ENCODE data around the gene PLA2G2E. TPM values are rescaled to one million over a fixed set of nuclear protein-coding genes. Genes with fewer than 3 reads are reported as not detected.

The PLA2G2E gene
- total and polyA plus RNA-seq, 2 donors (not counting 1 experiment from before 2014, with no cell fraction given), result not detected

- Histone ChIP-seq H3K79me2 (ENCODE audit: control insufficient read depth, insufficient read depth, low read length) (peaks cover 19% of the 10 kb centered on the region), H3K9ac (ENCODE audit: insufficient read depth, low read length) (no peak overlapping the region), H2AFZ (ENCODE audit: low read length) (no peak overlapping the region), H3K4me2 (ENCODE audit: extremely low read depth, insufficient read depth, low read length) (no peak overlapping the region), H3K36me3 (ENCODE audit: control insufficient read depth, insufficient read depth, low read length) (no peaks in the 10 kb centered on the region), H3K27me3 (ENCODE audit: control insufficient read depth, insufficient read depth, low read length) (peaks cover 4% of the 10 kb centered on the region), H4K20me1 (ENCODE audit: control insufficient read depth, extremely low read depth, insufficient read depth, low read length) (no peaks in the 10 kb centered on the region), H3K27ac (ENCODE audit: insufficient read depth, low read length) (no peak overlapping the region), H3K4me3 (replicated peaks in 1 of 4; ENCODE audit: control extremely low read depth in 1 of 4, insufficient read depth in 1 of 4, low read depth in 3 of 4, low read length in 4 of 4) (no peak overlapping the region), H3K4me1 (ENCODE audit: control insufficient read depth, extremely low read depth, insufficient read depth, low read length) (peaks cover 9% of the 10 kb centered on the region), H3K9me3 (ENCODE audit: control insufficient read depth, insufficient read depth, low read depth, low read length) (no peaks in the 10 kb centered on the region)
- TF ChIP-seq CTCF (conservative IDR thresholded peaks at IDR 0.05 in 1 of 2, IDR thresholded peaks at IDR 0.05 in 1 of 2; ENCODE audit: low read depth in 1 of 2, low read length in 2 of 2) (no peak), EZH2 (IDR thresholded peaks at IDR 0.05; ENCODE audit: low read length, missing control alignments) (no peak)
- no peak for DNase-seq (ENCODE audit: low read depth in 2 of 2)
Measured at GRCh38 chr1:19879661-19880060, 43.8 kb downstream of the PLA2G2E start.

GRCh38 chr1:19879227-19879626 lies 44.2 kb downstream of the PLA2G2E start:
- no peak overlapping the region for H3K4me2 ChIP-seq (ENCODE audit: extremely low read depth, insufficient read depth, low read length)
- H3K36me3 ChIP-seq (ENCODE audit: control insufficient read depth, insufficient read depth, low read length), result no peaks in the 10 kb centered on the region
- DNase-seq (ENCODE audit: low read depth in 2 of 2), result no peak
- peaks cover 9% of the 10 kb centered on the region for H3K4me1 ChIP-seq (ENCODE audit: control insufficient read depth, extremely low read depth, insufficient read depth, low read length)
- no peaks in the 10 kb centered on the region for H4K20me1 ChIP-seq (ENCODE audit: control insufficient read depth, extremely low read depth, insufficient read depth, low read length)
- TF ChIP-seq CTCF (conservative IDR thresholded peaks at IDR 0.05 in 1 of 2, IDR thresholded peaks at IDR 0.05 in 1 of 2; ENCODE audit: low read depth in 1 of 2, low read length in 2 of 2) (no peak), EZH2 (IDR thresholded peaks at IDR 0.05; ENCODE audit: low read length, missing control alignments) (no peak)
- H3K9ac ChIP-seq (ENCODE audit: insufficient read depth, low read length), result no peak overlapping the region
- H3K27me3 ChIP-seq (ENCODE audit: control insufficient read depth, insufficient read depth, low read length), result peaks cover 4% of the 10 kb centered on the region
- H3K9me3 ChIP-seq (ENCODE audit: control insufficient read depth, insufficient read depth, low read depth, low read length), result no peaks in the 10 kb centered on the region
- no peak overlapping the region for H3K27ac ChIP-seq (ENCODE audit: insufficient read depth, low read length)
- H2AFZ ChIP-seq (ENCODE audit: low read length), result no peak overlapping the region
- H3K4me3 ChIP-seq (replicated peaks in 1 of 4; ENCODE audit: control extremely low read depth in 1 of 4, insufficient read depth in 1 of 4, low read depth in 3 of 4, low read length in 4 of 4), result no peak overlapping the region
- H3K79me2 ChIP-seq (ENCODE audit: control insufficient read depth, insufficient read depth, low read length), result peaks cover 15% of the 10 kb centered on the region

- Histone ChIP-seq H3K4me3 (replicated peaks in 1 of 4; ENCODE audit: control extremely low read depth in 1 of 4, insufficient read depth in 1 of 4, low read depth in 3 of 4, low read length in 4 of 4) (no peak overlapping the region), H3K36me3 (ENCODE audit: control insufficient read depth, insufficient read depth, low read length) (no peaks in the 10 kb centered on the region), H3K9ac (ENCODE audit: insufficient read depth, low read length) (no peak overlapping the region), H3K4me1 (ENCODE audit: control insufficient read depth, extremely low read depth, insufficient read depth, low read length) (peaks cover 4% of the 10 kb centered on the region), H3K27ac (ENCODE audit: insufficient read depth, low read length) (no peak overlapping the region), H3K9me3 (ENCODE audit: control insufficient read depth, insufficient read depth, low read depth, low read length) (no peaks in the 10 kb centered on the region), H3K79me2 (ENCODE audit: control insufficient read depth, insufficient read depth, low read length) (peaks cover 8% of the 10 kb centered on the region), H4K20me1 (ENCODE audit: control insufficient read depth, extremely low read depth, insufficient read depth, low read length) (no peaks in the 10 kb centered on the region), H2AFZ (ENCODE audit: low read length) (no peak overlapping the region), H3K4me2 (ENCODE audit: extremely low read depth, insufficient read depth, low read length) (no peak overlapping the region), H3K27me3 (ENCODE audit: control insufficient read depth, insufficient read depth, low read length) (peaks cover 4% of the 10 kb centered on the region)
- TF ChIP-seq CTCF (conservative IDR thresholded peaks at IDR 0.05 in 1 of 2, IDR thresholded peaks at IDR 0.05 in 1 of 2; ENCODE audit: low read depth in 1 of 2, low read length in 2 of 2) (no peak), EZH2 (IDR thresholded peaks at IDR 0.05; ENCODE audit: low read length, missing control alignments) (no peak)
- DNase-seq (ENCODE audit: low read depth in 2 of 2), result no peak
Measured at GRCh38 chr1:19878637-19878985, 44.8 kb downstream of the PLA2G2E start.
